ENCODE results near the gene SLC2A6. TPM values are rescaled to one million over a fixed set of nuclear protein-coding genes. Genes with fewer than 3 reads are reported as not detected.

The SLC2A6 gene
- total RNA-seq, 3 donors from 2014 or later = 2.6 to 5.3 (median 2.8) TPM

DNA sequence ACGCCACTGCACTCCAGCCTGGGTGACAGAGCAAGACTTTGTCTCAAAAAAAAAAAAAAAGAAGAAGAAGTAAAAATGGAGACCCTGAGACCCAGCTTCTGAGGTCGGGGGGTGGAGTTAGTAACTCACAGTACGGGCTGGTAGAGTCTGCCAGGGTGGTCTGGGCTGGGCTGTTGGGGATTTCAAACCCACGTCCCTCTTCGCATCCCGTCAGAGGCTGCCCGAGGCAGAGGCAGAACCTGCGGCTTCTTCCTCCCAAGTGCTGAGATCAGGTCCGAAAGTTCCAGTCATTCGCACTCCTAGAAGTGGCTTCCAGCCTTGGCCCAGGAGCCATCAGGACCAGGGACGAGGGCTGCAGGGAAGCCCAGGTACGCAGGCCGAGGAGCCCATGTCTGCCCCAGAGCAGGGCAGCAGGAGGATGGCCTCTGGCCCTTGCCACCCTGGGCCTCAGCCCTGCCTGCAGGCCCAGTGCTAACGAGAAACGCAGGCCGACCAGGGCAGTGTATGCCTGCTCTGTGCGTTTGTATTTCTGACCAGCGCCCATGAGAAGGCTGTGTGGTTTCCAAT is 9.9 kb upstream of the SLC2A6 start:
- TF ChIP-seq, protein P1, sequence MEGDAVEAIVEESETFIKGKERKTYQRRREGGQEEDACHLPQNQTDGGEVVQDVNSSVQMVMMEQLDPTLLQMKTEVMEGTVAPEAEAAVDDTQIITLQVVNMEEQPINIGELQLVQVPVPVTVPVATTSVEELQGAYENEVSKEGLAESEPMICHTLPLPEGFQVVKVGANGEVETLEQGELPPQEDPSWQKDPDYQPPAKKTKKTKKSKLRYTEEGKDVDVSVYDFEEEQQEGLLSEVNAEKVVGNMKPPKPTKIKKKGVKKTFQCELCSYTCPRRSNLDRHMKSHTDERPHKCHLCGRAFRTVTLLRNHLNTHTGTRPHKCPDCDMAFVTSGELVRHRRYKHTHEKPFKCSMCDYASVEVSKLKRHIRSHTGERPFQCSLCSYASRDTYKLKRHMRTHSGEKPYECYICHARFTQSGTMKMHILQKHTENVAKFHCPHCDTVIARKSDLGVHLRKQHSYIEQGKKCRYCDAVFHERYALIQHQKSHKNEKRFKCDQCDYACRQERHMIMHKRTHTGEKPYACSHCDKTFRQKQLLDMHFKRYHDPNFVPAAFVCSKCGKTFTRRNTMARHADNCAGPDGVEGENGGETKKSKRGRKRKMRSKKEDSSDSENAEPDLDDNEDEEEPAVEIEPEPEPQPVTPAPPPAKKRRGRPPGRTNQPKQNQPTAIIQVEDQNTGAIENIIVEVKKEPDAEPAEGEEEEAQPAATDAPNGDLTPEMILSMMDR (IDR thresholded peaks at IDR 0.05) = no peak
- DNase-seq = peak in 1 of 3 donors; percentile 31
- no peak for ATAC-seq
- Histone ChIP-seq H3K36me3 (ENCODE audit: low read depth) (no peaks in the 10 kb centered on the region), H3K4me3 (no peak overlapping the region), H3K4me1 (ENCODE audit: low read depth) (no peaks in the 10 kb centered on the region), H3K9me3 (no peaks in the 10 kb centered on the region)
- intact Hi-C loops (cut with DNase I, micrococcal nuclease) = loop anchor here (5.0 to 10.0 kb wide), 2 partner anchors 81 to 304 kb away; no protein-coding TSS in a partner anchor

DNA sequence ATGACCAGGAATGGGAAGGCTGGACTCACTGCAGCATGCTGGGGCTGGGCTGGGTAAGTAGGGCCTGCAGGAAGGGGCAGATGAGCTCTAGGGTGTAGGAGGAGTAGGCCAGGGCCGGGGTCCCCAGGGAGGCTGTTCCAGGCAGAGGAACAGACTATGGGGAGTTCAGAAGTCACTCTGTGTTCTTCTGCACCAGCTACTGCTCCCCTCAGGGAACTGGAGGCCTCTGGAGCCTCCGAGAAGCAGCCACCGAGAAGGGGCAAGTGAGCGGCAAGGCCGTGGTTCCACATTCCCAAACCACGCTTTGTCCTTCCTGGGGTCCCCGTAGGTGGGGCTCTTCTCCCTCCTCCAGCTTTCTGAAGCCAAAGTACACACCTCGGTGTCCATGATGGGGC is 8.4 kb upstream of the SLC2A6 start:
- Histone ChIP-seq H3K4me3 (no peak overlapping the region), H3K36me3 (ENCODE audit: low read depth) (no peaks in the 10 kb centered on the region), H3K4me1 (ENCODE audit: low read depth) (no peaks in the 10 kb centered on the region), H3K9me3 (no peaks in the 10 kb centered on the region)
- intact Hi-C loops (cut with DNase I, micrococcal nuclease) = loop anchor here (5.0 to 10.0 kb wide), 2 partner anchors 80 to 303 kb away; no protein-coding TSS in a partner anchor
- ATAC-seq (no peak), DNase-seq (peak in 1 of 3 donors; percentile 22)
- TF ChIP-seq, protein P1 (IDR thresholded peaks at IDR 0.05) = no peak

- TF ChIP-seq, protein P1 (IDR thresholded peaks at IDR 0.05) = no peak
- H3K4me3 ChIP-seq = no peak overlapping the region
- H3K9me3 ChIP-seq = no peaks in the 10 kb centered on the region
- no peaks in the 10 kb centered on the region for H3K4me1 ChIP-seq (ENCODE audit: low read depth)
- intact Hi-C loops (cut with DNase I, micrococcal nuclease) = loop anchor here (5.0 to 10.0 kb wide), 2 partner anchors 78 to 301 kb away; no protein-coding TSS in a partner anchor
- DNase-seq (peak in 2 of 3 donors; percentile 38 to 46), ATAC-seq (peak; percentile 36)
- H3K36me3 ChIP-seq (ENCODE audit: low read depth) = no peaks in the 10 kb centered on the region
Observed at GRCh38 chr9:133485531-133486260, 6.8 kb upstream of the SLC2A6 start.

GRCh38 chr9:133484671-133485437 is 6.0 kb upstream of the SLC2A6 start:
- ATAC-seq (no peak), DNase-seq (peak in 2 of 3 donors; percentile 30 to 46)
- H3K4me3 ChIP-seq = no peak overlapping the region
- H3K36me3 ChIP-seq (ENCODE audit: low read depth) = no peaks in the 10 kb centered on the region
- TF ChIP-seq, protein P1 (IDR thresholded peaks at IDR 0.05) = no peak
- peaks cover under 1% of the 10 kb centered on the region for H3K4me1 ChIP-seq (ENCODE audit: low read depth)
- no peaks in the 10 kb centered on the region for H3K9me3 ChIP-seq
- intact Hi-C loops (cut with DNase I, micrococcal nuclease) = loop anchor here (5.0 to 10.0 kb wide), 2 partner anchors 78 to 300 kb away; no protein-coding TSS in a partner anchor

GRCh38 chr9:133483611-133484010 is 4.7 kb upstream of the SLC2A6 start:
- Histone ChIP-seq H3K4me3 (no peak overlapping the region), H3K36me3 (ENCODE audit: low read depth) (no peaks in the 10 kb centered on the region), H3K9me3 (no peaks in the 10 kb centered on the region), H3K4me1 (ENCODE audit: low read depth) (peaks cover 11% of the 10 kb centered on the region)
- TF ChIP-seq, protein P1 (IDR thresholded peaks at IDR 0.05) = no peak
- intact Hi-C loops (cut with DNase I, micrococcal nuclease) = loop anchor here (10.0 kb wide), 1 partner anchor 299 kb away; no protein-coding TSS in a partner anchor
- DNase-seq (peak in 1 of 3 donors; percentile 15), ATAC-seq (no peak)

Measured in mucosa of descending colon (tissue), 3 donors.